GM23338 (cell line): ENCODE results near the gene TCF7L1. TPM values are rescaled to one million over a fixed set of nuclear protein-coding genes. Genes with fewer than 3 reads are reported as not detected.
A peak's percentile ranks its signal among the peaks of the same experiment; 100 is the strongest.

Source experiments
- ATAC-seq: fragments of 200-7000 bp; cut with Tn5 transposase; 3 replicates; pipeline ENCODE4 v1.9.1; 2020
- DNase-seq: peaks from one replicate; pipeline ENCODE4 v3.0.0-alpha.2; 2015; ENCODE audit warnings: low spot score
- H2AFZ ChIP-seq: fragments of 200-600 bp; sonication (generic); 2 replicates; pipeline ENCODE4 v1.8.0; 2016; ENCODE audit warnings: antibody characterized with exemption, mild to moderate bottlenecking, moderate library complexity
- H3F3A ChIP-seq: fragments of 200-600 bp; sonication (generic); replicated peaks from 2 replicates; pipeline ENCODE4 v1.8.0; 2017; ENCODE audit warnings: antibody characterized with exemption, mixed run types, low read depth
- H3K27ac ChIP-seq: fragments of 200-600 bp; sonication (generic); 2 replicates; pipeline ENCODE4 v1.6.1; 2016; ENCODE audit warnings: low read depth
- H3K27me3 ChIP-seq: fragments of 200-600 bp; sonication (generic); 2 replicates; pipeline ENCODE4 v1.8.0; 2016; ENCODE audit warnings: mild to moderate bottlenecking, mixed run types, moderate library complexity; ENCODE audit not compliant: insufficient read depth
- H3K36me3 ChIP-seq: fragments of 200-600 bp; sonication (generic); 2 replicates; pipeline ENCODE4 v1.8.0; 2016; ENCODE audit warnings: mild to moderate bottlenecking; ENCODE audit not compliant: insufficient read depth
- H3K4me1 ChIP-seq: fragments of 200-600 bp; sonication (generic); 2 replicates; pipeline ENCODE4 v1.8.0; 2016; ENCODE audit warnings: mild to moderate bottlenecking, moderate library complexity; ENCODE audit not compliant: insufficient read depth
- H3K4me2 ChIP-seq: fragments of 200-600 bp; sonication (generic); 2 replicates; pipeline ENCODE4 v1.7.1; 2017; ENCODE audit warnings: mixed run types
- H3K4me3 ChIP-seq: fragments of 200-600 bp; sonication (generic); 2 replicates; pipeline ENCODE4 v1.6.1; 2016; ENCODE audit warnings: mixed run types
- H3K79me2 ChIP-seq: fragments of 200-600 bp; sonication (generic); replicated peaks from 2 replicates; pipeline ENCODE4 v1.8.0; 2017; ENCODE audit warnings: mild to moderate bottlenecking; ENCODE audit not compliant: insufficient read depth
- H3K9me2 ChIP-seq: fragments of 200-600 bp; sonication (generic); 2 replicates; pipeline ENCODE4 v1.8.0; 2017; ENCODE audit not compliant: insufficient read depth
- H4K20me1 ChIP-seq: fragments of 200-600 bp; sonication (generic); replicated peaks from 2 replicates; pipeline ENCODE4 v1.8.0; 2017; ENCODE audit warnings: mild to moderate bottlenecking; ENCODE audit not compliant: insufficient read depth
- H3K27ac Mint-ChIP-seq: 2 replicates; pipeline ENCODE4 v1.8.0; 2020; ENCODE audit warnings: inconsistent platforms, mild to moderate bottlenecking, moderate library complexity, mixed read lengths
- H3K27me3 Mint-ChIP-seq: 3 replicates; pipeline ENCODE4 v1.8.0; 2022; ENCODE audit warnings: low read depth, mild to moderate bottlenecking, moderate library complexity, mixed read lengths, inconsistent platforms; ENCODE audit not compliant: insufficient read depth, poor library complexity
- H3K36me3 Mint-ChIP-seq: 3 replicates; pipeline ENCODE4 v1.8.0; 2021; ENCODE audit warnings: low read depth, mild to moderate bottlenecking, inconsistent platforms, moderate library complexity, mixed read lengths
- H3K4me1 Mint-ChIP-seq: 3 replicates; pipeline ENCODE4 v1.8.0; 2020; ENCODE audit warnings: mild to moderate bottlenecking, inconsistent platforms, mixed read lengths
- H3K4me3 Mint-ChIP-seq: 3 replicates; pipeline ENCODE4 v1.8.0; 2021; ENCODE audit warnings: moderate library complexity, mild to moderate bottlenecking, inconsistent platforms, mixed read lengths
- H3K9me3 Mint-ChIP-seq: 3 replicates; pipeline ENCODE4 v1.8.0; 2020; ENCODE audit warnings: moderate library complexity, mild to moderate bottlenecking, inconsistent platforms, mixed read lengths
- CREB1 ChIP-seq: fragments of 250-450 bp; sonication (Bioruptor Pico); IDR thresholded peaks from 2 replicates; pipeline ENCODE4 v1.5.0; 2020; ENCODE audit warnings: low read depth, mild to moderate bottlenecking, moderate library complexity
- CTCF ChIP-seq, 2 experiments: fragments of 200-600 bp in 1 of 2; sonication (generic) in 1 of 2; conservative IDR thresholded peaks; 2 replicates each; pipeline versions ENCODE4 v1.5.1 to v1.6.1; 2016 to 2017; ENCODE audit warnings: antibody characterized with exemption in 2 of 2, low read depth in 2 of 2, mild to moderate bottlenecking in 2 of 2, moderate library complexity in 1 of 2
- EZH2phosphoT487 ChIP-seq: fragments of 200-600 bp; sonication (generic); IDR thresholded peaks from one replicate; pipeline ENCODE4 v1.8.1; 2018; ENCODE audit warnings: antibody characterized with exemption; ENCODE audit not compliant: unreplicated experiment
- JUNB ChIP-seq: IDR thresholded peaks from one replicate; pipeline ENCODE4 v1.6.1; 2016; ENCODE audit warnings: antibody characterized with exemption; ENCODE audit not compliant: unreplicated experiment
- POLR2AphosphoS5 ChIP-seq: IDR thresholded peaks from 2 replicates; pipeline ENCODE4 v1.6.1; 2016; ENCODE audit warnings: antibody characterized with exemption, low read depth
- REST ChIP-seq: IDR thresholded peaks from one replicate; pipeline ENCODE4 v1.6.1; 2018; ENCODE audit warnings: antibody characterized with exemption; ENCODE audit not compliant: unreplicated experiment
- STAT1 ChIP-seq: IDR thresholded peaks from one replicate; pipeline ENCODE4 v1.6.1; 2016; ENCODE audit warnings: antibody characterized with exemption; ENCODE audit not compliant: unreplicated experiment
- polyA plus RNA-seq: library from polyadenylated mRNA; unstranded; fragments of >200 nt; fragmentation: Nextera tagmentation; extraction: Ambion mirVana; gene quantifications from 2 replicates; pipeline ENCODE4 v1.2.1, GENCODE V29; 2016
- total RNA-seq: library from RNA; depleted of rRNA; stranded (reverse); fragments of >200 nt; shearing (Covaris generic); gene quantifications from 2 replicates; pipeline ENCODE4 v1.2.3, GENCODE V29; 2014
- TF ChIP-seq, protein P1 (sequence below): IDR thresholded peaks from 2 replicates; pipeline ENCODE4 v1.6.1; 2016; ENCODE audit warnings: antibody characterized with exemption
- TF ChIP-seq, protein P2 (sequence below): fragments of 250-450 bp; sonication (Bioruptor Pico); IDR thresholded peaks from 2 replicates; pipeline ENCODE4 v1.5.0; 2020; ENCODE audit warnings: mild to moderate bottlenecking, moderate library complexity

Gene TCF7L1
- total and polyA plus RNA-seq, 2 experiments from 2014 or later, result 47.3 to 101 TPM

GRCh38 chr2:85255813-85256594, 122.8 kb downstream of the TCF7L1 start (continued):
- TF ChIP-seq, protein P1, sequence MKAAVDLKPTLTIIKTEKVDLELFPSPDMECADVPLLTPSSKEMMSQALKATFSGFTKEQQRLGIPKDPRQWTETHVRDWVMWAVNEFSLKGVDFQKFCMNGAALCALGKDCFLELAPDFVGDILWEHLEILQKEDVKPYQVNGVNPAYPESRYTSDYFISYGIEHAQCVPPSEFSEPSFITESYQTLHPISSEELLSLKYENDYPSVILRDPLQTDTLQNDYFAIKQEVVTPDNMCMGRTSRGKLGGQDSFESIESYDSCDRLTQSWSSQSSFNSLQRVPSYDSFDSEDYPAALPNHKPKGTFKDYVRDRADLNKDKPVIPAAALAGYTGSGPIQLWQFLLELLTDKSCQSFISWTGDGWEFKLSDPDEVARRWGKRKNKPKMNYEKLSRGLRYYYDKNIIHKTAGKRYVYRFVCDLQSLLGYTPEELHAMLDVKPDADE, result no peak

GRCh38 chr2:85257359-85257969, 124.3 kb downstream of the TCF7L1 start:
- Histone ChIP-seq H3K27ac (peak overlapping the region; percentile 94), H4K20me1 (peaks cover 14% of the 10 kb centered on the region; the same call in 1 of the 2 replicates), H3K9me2 (no peaks in the 10 kb centered on the region), H3K4me1 (peaks cover 74% of the 10 kb centered on the region), H3K79me2 (peaks cover 86% of the 10 kb centered on the region), H3K36me3 (no peaks in the 10 kb centered on the region), H3K4me2 (peak overlapping the region; percentile 78), H3K27me3 (no peaks in the 10 kb centered on the region), H3K4me3 (no peak overlapping the region), H3F3A (peaks cover 35% of the 10 kb centered on the region), H2AFZ (no peak overlapping the region)
- DNase-seq, result no peak
- H3K27ac Mint-ChIP-seq, result peak overlapping the region; percentile 97
- H3K9me3 Mint-ChIP-seq, result no peaks in the 10 kb centered on the region
- peaks cover 85% of the 10 kb centered on the region for H3K4me1 Mint-ChIP-seq
- ATAC-seq, result no peak
- peaks cover 53% of the 10 kb centered on the region for H3K27me3 Mint-ChIP-seq
- H3K4me3 Mint-ChIP-seq, result peak overlapping the region; percentile 35; the same call in 2 of the 3 replicates
- peaks cover 30% of the 10 kb centered on the region for H3K36me3 Mint-ChIP-seq
- TF ChIP-seq CREB1 (CRISPR knock-in tag) (no peak), STAT1 (no peak), CTCF (conservative IDR thresholded peaks at IDR 0.05; ENCODE audit: low read depth in 2 of 2) (no peak), JUNB (no peak), REST (no peak), POLR2AphosphoS5 (no peak), EZH2phosphoT487 (no peak)
- TF ChIP-seq, protein P1, result no peak
- TF ChIP-seq, protein P2, sequence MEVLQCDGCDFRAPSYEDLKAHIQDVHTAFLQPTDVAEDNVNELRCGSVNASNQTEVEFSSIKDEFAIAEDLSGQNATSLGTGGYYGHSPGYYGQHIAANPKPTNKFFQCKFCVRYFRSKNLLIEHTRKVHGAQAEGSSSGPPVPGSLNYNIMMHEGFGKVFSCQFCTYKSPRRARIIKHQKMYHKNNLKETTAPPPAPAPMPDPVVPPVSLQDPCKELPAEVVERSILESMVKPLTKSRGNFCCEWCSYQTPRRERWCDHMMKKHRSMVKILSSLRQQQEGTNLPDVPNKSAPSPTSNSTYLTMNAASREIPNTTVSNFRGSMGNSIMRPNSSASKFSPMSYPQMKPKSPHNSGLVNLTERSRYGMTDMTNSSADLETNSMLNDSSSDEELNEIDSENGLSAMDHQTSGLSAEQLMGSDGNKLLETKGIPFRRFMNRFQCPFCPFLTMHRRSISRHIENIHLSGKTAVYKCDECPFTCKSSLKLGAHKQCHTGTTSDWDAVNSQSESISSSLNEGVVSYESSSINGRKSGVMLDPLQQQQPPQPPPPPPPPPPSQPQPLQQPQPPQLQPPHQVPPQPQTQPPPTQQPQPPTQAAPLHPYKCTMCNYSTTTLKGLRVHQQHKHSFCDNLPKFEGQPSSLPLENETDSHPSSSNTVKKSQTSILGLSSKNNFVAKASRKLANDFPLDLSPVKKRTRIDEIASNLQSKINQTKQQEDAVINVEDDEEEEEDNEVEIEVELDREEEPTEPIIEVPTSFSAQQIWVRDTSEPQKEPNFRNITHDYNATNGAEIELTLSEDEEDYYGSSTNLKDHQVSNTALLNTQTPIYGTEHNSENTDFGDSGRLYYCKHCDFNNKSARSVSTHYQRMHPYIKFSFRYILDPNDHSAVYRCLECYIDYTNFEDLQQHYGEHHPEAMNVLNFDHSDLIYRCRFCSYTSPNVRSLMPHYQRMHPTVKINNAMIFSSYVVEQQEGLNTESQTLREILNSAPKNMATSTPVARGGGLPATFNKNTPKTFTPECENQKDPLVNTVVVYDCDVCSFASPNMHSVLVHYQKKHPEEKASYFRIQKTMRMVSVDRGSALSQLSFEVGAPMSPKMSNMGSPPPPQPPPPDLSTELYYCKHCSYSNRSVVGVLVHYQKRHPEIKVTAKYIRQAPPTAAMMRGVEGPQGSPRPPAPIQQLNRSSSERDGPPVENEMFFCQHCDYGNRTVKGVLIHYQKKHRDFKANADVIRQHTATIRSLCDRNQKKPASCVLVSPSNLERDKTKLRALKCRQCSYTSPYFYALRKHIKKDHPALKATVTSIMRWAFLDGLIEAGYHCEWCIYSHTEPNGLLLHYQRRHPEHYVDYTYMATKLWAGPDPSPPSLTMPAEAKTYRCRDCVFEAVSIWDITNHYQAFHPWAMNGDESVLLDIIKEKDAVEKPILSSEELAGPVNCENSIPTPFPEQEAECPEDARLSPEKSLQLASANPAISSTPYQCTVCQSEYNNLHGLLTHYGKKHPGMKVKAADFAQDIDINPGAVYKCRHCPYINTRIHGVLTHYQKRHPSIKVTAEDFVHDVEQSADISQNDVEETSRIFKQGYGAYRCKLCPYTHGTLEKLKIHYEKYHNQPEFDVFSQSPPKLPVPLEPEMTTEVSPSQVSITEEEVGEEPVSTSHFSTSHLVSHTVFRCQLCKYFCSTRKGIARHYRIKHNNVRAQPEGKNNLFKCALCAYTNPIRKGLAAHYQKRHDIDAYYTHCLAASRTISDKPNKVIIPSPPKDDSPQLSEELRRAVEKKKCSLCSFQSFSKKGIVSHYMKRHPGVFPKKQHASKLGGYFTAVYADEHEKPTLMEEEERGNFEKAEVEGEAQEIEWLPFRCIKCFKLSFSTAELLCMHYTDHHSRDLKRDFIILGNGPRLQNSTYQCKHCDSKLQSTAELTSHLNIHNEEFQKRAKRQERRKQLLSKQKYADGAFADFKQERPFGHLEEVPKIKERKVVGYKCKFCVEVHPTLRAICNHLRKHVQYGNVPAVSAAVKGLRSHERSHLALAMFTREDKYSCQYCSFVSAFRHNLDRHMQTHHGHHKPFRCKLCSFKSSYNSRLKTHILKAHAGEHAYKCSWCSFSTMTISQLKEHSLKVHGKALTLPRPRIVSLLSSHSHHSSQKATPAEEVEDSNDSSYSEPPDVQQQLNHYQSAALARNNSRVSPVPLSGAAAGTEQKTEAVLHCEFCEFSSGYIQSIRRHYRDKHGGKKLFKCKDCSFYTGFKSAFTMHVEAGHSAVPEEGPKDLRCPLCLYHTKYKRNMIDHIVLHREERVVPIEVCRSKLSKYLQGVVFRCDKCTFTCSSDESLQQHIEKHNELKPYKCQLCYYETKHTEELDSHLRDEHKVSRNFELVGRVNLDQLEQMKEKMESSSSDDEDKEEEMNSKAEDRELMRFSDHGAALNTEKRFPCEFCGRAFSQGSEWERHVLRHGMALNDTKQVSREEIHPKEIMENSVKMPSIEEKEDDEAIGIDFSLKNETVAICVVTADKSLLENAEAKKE (CRISPR knock-in tag), result no peak
